Bronchial epithelial cell (primary cell): Measurements from ENCODE around the gene PIAS2. TPM values are rescaled to one million over a fixed set of nuclear protein-coding genes. Genes with fewer than 3 reads are reported as not detected.
"Not testable (repeated sequence)": the region's sequence is repeated elsewhere in the genome, so short reads cannot be mapped to it uniquely, and the experiment has no call there.

ENCODE experiments used
- DNase-seq: peaks from one replicate; pipeline ENCODE4 v3.0.0-alpha.2; 2010; ENCODE audit warnings: low read depth
- FAIRE-seq: peaks from 2 replicates; lab custom pipeline; 2011; peaks lifted over from hg19 to GRCh38; lab: Jason Lieb, UNC
- H3K27me3 ChIP-seq: 2 replicates; pipeline ENCODE4 v1.5.1; 2011; ENCODE audit warnings: low read length; ENCODE audit not compliant: control insufficient read depth, insufficient read depth
- H3K36me3 ChIP-seq: 2 replicates; pipeline ENCODE4 v1.5.1; 2011; ENCODE audit warnings: low read length; ENCODE audit not compliant: control insufficient read depth, insufficient read depth
- H3K4me3 ChIP-seq: 2 replicates; pipeline ENCODE4 v1.5.1; 2011; ENCODE audit warnings: mild to moderate bottlenecking, low read depth, low read length, control low read depth
- CTCF ChIP-seq: IDR thresholded peaks from 2 replicates; pipeline ENCODE4 v1.5.1; 2011; ENCODE audit warnings: mild to moderate bottlenecking, moderate library complexity, low read length, control low read depth, inconsistent platforms; ENCODE audit not compliant: insufficient read depth, severe bottlenecking
- total RNA-seq: library from RNA; depleted of rRNA; stranded (reverse); fragments of >200 nt; gene quantifications from 2 replicates; pipeline ENCODE4 v1.2.1, GENCODE V29; 2014

PIAS2 gene
- total RNA-seq, 1 donor from 2014 or later, result 12.9 TPM

GRCh38 chr18:46856973-46857372 is 60.3 kb downstream of the PIAS2 start:
- no peak for FAIRE-seq
- H3K27me3 ChIP-seq, result no peaks in the 10 kb centered on the region
- no peak for TF ChIP-seq CTCF
- H3K36me3 ChIP-seq, result peaks cover 2% of the 10 kb centered on the region
- H3K4me3 ChIP-seq, result no peak overlapping the region
- DNase-seq, result no peak

- no peak for TF ChIP-seq CTCF
- FAIRE-seq (no peak), DNase-seq (no peak)
Measured at GRCh38 chr18:46849007-46849406, 68.3 kb downstream of the PIAS2 start.

GRCh38 chr18:46843372-46843771 is 73.9 kb downstream of the PIAS2 start:
- no peak for TF ChIP-seq CTCF
- H3K27me3 ChIP-seq, result no peaks in the 10 kb centered on the region
- no peak for DNase-seq
- no peaks in the 10 kb centered on the region for H3K36me3 ChIP-seq
- no peak overlapping the region for H3K4me3 ChIP-seq
- FAIRE-seq, result no peak

More at GRCh38 chr18:46849007-46849406, 68.3 kb downstream of the PIAS2 start:
- Histone ChIP-seq H3K36me3 (no peaks in the 10 kb centered on the region), H3K4me3 (no peak overlapping the region), H3K27me3 (no peaks in the 10 kb centered on the region)

- Histone ChIP-seq H3K27me3 (no peaks in the 10 kb centered on the region), H3K36me3 (no peaks in the 10 kb centered on the region), H3K4me3 (no peak overlapping the region)
- DNase-seq (no peak), FAIRE-seq (no peak)
- no peak for TF ChIP-seq CTCF
Measured at GRCh38 chr18:46842583-46842982, 74.7 kb downstream of the PIAS2 start.

GRCh38 chr18:46833899-46834298 is 83.4 kb downstream of the PIAS2 start:
- FAIRE-seq (no peak), DNase-seq (no peak)
- Histone ChIP-seq H3K4me3 (no peak overlapping the region), H3K36me3 (no peaks in the 10 kb centered on the region), H3K27me3 (no peaks in the 10 kb centered on the region)
- TF ChIP-seq CTCF, result no peak

GRCh38 chr18:46832849-46833248 is 84.5 kb downstream of the PIAS2 start:
- FAIRE-seq (no peak), DNase-seq (no peak)
- Histone ChIP-seq H3K27me3 (no peaks in the 10 kb centered on the region), H3K36me3 (peaks cover 1% of the 10 kb centered on the region), H3K4me3 (no peak overlapping the region)
- TF ChIP-seq CTCF, result no peak

GRCh38 chr18:46832422-46832821 is 84.9 kb downstream of the PIAS2 start:
- H3K4me3 ChIP-seq, H3K27me3 ChIP-seq, H3K36me3 ChIP-seq, FAIRE-seq, DNase-seq: not testable (repeated sequence)
